Activated CD4-positive, alpha-beta T cell treated with anti-CD3 and anti-CD28 coated beads for 24 hours (primary cell): ENCODE results near the gene ZNF668.

ENCODE experiments used
- DNase-seq, 2 donors: peaks; one replicate each; pipeline ENCODE4 v3.0.0-alpha.2; 2020; ENCODE audit warnings: low read depth in 2 of 2

The ZNF668 gene

DNA sequence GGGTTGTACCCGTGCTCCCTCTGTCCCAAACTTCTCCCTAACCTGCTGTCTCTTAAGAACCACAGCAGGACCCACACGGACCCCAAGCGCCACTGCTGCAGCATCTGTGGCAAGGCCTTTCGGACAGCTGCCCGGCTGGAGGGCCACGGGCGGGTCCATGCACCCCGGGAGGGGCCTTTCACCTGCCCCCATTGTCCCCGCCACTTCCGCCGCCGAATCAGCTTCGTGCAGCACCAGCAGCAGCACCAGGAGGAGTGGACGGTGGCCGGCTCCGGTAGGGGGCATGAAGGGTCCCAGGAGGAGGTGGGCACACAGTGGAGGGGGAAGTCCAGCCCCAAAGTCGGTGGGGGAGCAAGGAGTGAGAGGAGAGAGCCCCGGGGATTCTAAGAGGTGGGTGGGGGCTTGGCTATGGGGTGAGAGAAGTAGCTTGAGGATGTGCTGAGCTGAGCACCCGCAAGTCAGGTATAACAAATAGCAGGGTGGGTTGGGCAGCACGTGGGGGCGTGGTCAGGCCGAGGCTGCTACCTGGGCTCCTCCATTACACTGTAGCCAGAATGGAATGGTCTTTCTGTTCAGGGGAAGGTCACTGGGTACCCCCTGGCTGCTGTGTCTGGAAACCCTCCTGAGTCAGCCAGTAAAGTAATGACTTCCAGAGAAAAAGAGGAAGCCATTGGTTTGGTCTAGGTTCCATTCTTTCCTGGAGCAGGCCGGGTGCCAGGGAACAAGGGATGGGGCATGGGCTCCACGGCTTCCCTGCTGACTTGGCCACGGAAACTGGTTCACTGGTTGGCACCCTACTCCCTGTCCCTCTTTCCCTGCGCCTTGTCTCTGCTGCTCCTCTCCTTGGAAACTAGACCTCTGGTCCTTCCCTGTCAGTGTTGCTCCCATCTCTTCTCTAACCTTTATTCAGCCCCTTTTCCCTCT is 7.7 kb upstream of the ZNF668 start:
- DNase-seq, result no peak

- no peak for DNase-seq
These were observed 6.8 kb upstream of the ZNF668 start for GRCh38 chr16:31080756-31081419.

DNA sequence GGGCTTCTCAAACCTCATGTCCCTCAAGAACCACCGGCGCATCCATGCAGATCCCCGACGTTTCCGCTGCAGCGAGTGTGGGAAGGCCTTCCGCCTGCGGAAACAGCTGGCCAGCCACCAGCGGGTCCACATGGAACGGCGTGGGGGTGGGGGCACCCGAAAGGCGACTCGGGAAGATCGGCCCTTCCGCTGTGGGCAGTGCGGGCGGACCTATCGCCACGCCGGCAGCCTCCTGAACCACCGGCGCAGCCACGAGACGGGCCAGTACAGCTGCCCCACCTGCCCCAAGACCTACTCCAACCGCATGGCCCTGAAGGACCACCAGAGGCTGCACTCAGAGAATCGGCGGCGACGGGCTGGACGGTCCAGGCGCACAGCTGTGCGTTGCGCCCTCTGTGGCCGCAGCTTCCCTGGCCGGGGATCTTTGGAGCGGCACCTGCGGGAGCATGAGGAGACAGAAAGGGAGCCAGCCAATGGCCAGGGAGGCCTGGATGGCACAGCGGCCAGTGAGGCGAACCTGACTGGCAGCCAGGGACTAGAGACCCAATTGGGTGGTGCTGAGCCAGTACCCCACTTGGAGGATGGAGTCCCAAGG is 6.1 kb upstream of the ZNF668 start:
- DNase-seq, result no peak

DNA sequence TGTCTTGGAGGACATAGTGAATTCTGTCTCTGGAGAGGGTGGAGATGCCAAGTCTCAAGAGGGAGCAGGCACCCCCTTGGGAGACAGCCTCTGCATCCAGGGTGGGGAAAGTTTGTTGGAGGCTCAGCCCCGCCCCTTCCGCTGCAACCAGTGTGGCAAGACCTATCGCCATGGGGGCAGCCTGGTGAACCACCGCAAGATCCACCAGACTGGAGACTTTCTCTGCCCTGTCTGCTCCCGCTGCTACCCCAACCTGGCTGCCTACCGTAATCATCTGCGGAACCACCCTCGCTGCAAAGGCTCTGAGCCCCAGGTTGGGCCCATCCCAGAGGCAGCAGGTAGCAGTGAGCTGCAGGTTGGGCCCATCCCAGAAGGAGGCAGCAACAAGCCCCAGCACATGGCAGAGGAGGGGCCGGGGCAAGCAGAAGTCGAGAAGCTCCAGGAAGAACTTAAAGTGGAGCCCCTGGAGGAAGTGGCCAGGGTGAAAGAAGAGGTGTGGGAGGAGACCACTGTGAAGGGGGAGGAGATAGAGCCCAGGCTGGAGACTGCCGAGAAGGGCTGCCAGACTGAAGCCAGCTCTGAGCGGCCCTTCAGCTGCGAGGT is 5.4 kb upstream of the ZNF668 start:
- DNase-seq, result no peak

GRCh38 chr16:31078597-31079341 is 4.7 kb upstream of the ZNF668 start:
- DNase-seq, result no peak

DNA sequence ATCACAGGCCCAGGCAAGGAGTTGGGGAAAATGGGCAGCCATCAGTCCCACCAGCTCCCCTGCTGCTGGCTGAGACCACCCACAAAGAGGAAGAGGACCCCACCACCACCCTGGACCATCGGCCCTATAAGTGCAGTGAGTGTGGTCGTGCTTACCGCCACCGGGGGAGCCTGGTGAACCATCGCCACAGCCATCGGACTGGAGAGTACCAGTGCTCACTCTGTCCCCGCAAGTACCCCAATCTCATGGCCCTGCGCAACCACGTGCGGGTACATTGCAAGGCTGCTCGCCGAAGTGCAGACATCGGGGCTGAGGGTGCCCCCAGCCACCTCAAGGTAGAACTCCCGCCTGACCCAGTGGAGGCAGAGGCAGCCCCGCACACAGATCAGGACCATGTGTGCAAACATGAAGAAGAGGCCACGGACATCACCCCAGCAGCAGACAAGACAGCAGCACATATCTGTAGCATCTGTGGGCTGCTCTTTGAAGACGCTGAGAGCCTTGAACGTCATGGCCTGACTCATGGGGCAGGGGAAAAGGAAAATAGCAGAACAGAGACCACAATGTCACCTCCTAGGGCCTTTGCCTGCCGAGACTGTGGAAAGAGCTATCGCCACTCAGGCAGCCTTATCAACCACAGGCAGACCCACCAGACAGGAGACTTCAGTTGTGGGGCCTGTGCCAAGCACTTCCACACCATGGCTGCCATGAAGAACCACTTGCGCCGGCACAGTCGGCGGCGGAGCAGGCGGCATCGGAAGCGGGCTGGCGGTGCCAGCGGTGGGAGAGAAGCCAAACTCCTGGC is 3.8 kb upstream of the ZNF668 start:
- no peak for DNase-seq

DNA sequence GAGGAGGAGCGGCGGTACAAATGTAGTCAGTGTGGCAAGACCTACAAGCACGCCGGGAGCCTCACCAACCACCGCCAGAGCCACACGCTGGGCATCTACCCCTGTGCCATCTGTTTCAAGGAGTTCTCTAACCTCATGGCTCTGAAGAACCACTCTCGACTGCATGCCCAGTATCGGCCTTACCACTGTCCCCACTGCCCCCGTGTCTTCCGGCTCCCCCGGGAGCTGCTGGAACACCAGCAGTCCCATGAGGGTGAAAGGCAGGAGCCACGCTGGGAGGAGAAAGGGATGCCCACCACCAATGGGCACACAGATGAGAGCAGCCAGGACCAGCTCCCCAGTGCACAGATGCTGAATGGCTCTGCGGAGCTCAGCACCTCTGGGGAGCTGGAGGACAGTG is 3.0 kb upstream of the ZNF668 start:
- no peak for DNase-seq

GRCh38 chr16:31076319-31076718 is 2.3 kb upstream of the ZNF668 start:
- no peak for DNase-seq

GRCh38 chr16:31074814-31075183 is 759 bp upstream of the ZNF668 start:
- DNase-seq, result no peak

- DNase-seq, result peak; percentile 83 to 85
These were observed 684 bp downstream of the ZNF668 start for GRCh38 chr16:31073142-31073969.

GRCh38 chr16:31072540-31073141 is 1.4 kb downstream of the ZNF668 start:
- no peak for DNase-seq

GRCh38 chr16:31071861-31072260 is 2.2 kb downstream of the ZNF668 start:
- no peak for DNase-seq

DNA sequence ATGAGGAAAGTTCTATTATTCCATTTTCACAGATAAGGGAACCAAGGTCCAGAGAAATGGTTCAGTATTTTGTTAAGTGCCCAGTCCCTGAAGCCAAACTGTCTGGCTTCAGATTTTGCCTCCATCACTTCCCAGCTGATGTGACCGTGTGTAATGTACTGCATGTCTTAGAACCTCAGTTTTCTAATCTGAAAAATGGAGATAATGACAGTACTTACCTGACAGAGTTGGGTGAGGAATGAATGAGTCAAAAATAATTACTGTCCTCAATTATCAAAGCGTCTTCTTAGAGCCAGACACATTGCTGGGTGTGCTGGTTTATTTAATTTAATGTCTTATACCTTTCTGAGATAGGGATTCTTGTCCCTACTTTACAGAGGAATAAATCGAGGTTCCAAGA is 6.7 kb downstream of the ZNF668 start:
- no peak for DNase-seq

DNA sequence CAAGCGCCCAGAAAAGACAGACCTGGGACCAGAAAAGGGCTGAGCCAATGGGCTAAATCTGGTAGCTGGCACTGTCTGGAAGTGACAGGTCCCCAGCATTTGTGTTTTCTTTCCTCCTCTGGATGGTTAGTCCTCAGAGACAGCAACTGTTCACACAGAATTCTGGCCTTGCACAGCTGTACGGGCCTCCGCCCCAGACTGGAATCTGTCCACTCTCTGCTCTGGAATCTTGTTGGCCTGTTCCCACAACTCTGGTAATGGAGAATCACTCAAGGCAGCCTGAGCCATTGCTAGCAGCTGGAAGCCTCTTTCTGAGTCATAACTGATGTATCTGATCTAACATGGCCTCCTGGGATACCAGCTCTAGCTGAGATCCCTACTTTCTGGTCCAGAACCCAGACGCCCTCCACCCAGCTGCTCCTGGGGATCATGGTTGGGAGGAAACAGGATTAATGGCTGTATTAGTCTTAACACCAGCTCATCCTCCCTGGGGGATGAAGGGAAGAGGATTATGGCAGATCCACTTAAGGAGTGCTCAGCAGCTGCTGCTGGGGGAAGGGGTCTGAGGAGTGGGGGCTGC is 9.1 kb downstream of the ZNF668 start:
- DNase-seq, result no peak

GRCh38 chr16:31063843-31064611 is 10.0 kb downstream of the ZNF668 start:
- no peak for DNase-seq

- DNase-seq, result no peak
These were observed 10.6 kb downstream of the ZNF668 start for GRCh38 chr16:31063495-31063842.

DNA sequence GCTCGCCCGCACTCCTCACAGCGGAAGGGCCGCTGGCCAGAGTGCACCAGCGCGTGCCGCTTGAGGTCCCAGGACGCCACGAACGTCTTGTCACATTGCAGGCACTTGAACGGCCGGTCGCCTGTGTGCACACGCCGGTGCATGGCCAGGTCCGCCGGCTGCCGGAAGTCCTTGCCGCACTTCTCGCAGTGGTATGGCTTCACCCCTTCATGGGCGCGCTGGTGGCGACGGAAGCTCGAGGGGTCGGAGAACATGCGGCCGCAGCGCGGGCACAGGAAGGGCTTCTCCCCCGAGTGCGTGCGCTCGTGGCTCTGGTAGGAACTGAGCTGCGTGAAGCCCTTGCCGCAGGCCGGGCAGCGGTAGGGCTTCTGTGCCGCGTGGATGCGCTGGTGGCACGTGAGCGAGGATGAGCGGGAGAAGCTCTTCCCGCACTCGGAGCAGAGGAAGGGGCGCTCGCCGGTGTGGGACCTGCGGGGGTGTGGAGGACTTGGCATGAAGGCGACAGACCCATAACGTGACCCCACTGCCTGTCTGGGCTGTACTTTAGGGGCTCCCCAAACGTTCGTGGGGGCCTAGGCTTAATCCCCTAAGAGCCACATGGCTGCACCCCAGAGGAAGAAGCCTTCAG is 12.1 kb downstream of the ZNF668 start:
- no peak for DNase-seq
